HCT116 (cell line): ENCODE results near the gene KMT5C. TPM values are rescaled to one million over a fixed set of nuclear protein-coding genes. Genes with fewer than 3 reads are reported as not detected.

ENCODE experiments used
- ATAC-seq: fragments of 200-7000 bp; cut with Tn5 transposase; 2 replicates; pipeline ENCODE4 v1.9.1; 2020; ENCODE audit warnings: mild to moderate bottlenecking, moderate library complexity
- BruUV-seq: library from RNA; stranded (reverse); fragments of 400-500 nt; replicated peaks from 2 replicates; lab custom pipeline; 2021; lab: Mats Ljungman, UMichigan
- CTCF ChIA-PET: fragments of 300-600 bp; sonication (Branson Sonifier 250); formaldehyde crosslinking; loops from one replicate; lab custom pipeline; 2021; ENCODE audit warnings: antibody characterized with exemption; lab: Charles Lee
- POLR2A ChIA-PET: fragments of 300-600, 350-600 bp; sonication (Branson Sonifier 250); formaldehyde crosslinking; loops from one replicate; lab custom pipeline; 2021; ENCODE audit warnings: antibody characterized with exemption; lab: Charles Lee
- RAD21 ChIA-PET, 2 experiments: fragments of 300-600 bp; sonication (Branson Sonifier 250); formaldehyde crosslinking; loops; one replicate each; lab custom pipeline; 2023; ENCODE audit warnings: low total read pairs in 2 of 2; ENCODE audit not compliant: uncharacterized antibody in 2 of 2, unreplicated experiment in 2 of 2, low non-redundant PET in 1 of 2; lab: Charles Lee
- DNase-seq: peaks from one replicate; pipeline ENCODE4 v3.0.0-alpha.2; 2010; ENCODE audit warnings: low read depth, low spot score
- H2AFZ ChIP-seq: fragments of 200-600 bp; shearing (Covaris generic), sonication (generic); 2 replicates; pipeline ENCODE4 v1.6.1; 2017; ENCODE audit warnings: low read depth, mixed run types, mixed read lengths, antibody characterized with exemption, low read length; ENCODE audit not compliant: poor library complexity, severe bottlenecking
- H3K27ac ChIP-seq: 2 replicates; pipeline ENCODE4 v1.5.1; 2012; ENCODE audit warnings: low read depth, low read length
- H3K27me3 ChIP-seq: fragments of 200-600 bp; sonication (generic); 2 replicates; pipeline ENCODE4 v1.6.1; 2016; ENCODE audit warnings: mixed run types, low read length, mixed read lengths; ENCODE audit not compliant: insufficient read depth
- H3K36me3 ChIP-seq, 2 experiments: fragments of 200-500 bp in 1 of 2; fragments of 200-600 bp in 1 of 2; sonication (Bioruptor generic) in 1 of 2; sonication (generic) in 1 of 2; 2 replicates each; pipeline versions ENCODE4 v1.5.1 to v1.6.1; 2014 to 2016; ENCODE audit warnings: low read length in 2 of 2, inconsistent platforms in 1 of 2, mixed read lengths in 1 of 2, mixed run types in 1 of 2; ENCODE audit not compliant: insufficient read depth in 2 of 2, control insufficient read depth in 1 of 2
- H3K4me1 ChIP-seq, 2 experiments: fragments of 200-600 bp in 1 of 2; sonication (generic) in 1 of 2; 2 replicates each; pipeline versions ENCODE4 v1.5.1 to v1.6.1; 2012 to 2017; ENCODE audit warnings: low read length in 2 of 2, inconsistent platforms in 1 of 2, mild to moderate bottlenecking in 1 of 2, mixed read lengths in 1 of 2, mixed run types in 1 of 2, moderate library complexity in 1 of 2; ENCODE audit not compliant: insufficient read depth in 2 of 2, control insufficient read depth in 1 of 2
- H3K4me2 ChIP-seq: fragments of 200-600 bp; sonication (generic); 2 replicates; pipeline ENCODE4 v1.6.1; 2017; ENCODE audit warnings: mixed run types, low read length, mixed read lengths
- H3K4me3 ChIP-seq, 2 experiments: fragments of 200-600 bp in 1 of 2; sonication (generic) in 1 of 2; replicated peaks in 1 of 2; 2 replicates each; pipeline ENCODE4 v1.5.1; 2011 to 2016; ENCODE audit warnings: low read length in 2 of 2, control low read depth in 1 of 2, low read depth in 1 of 2, mild to moderate bottlenecking in 1 of 2, mixed read lengths in 1 of 2, mixed run types in 1 of 2
- H3K79me2 ChIP-seq: fragments of 200-600 bp; sonication (generic); 2 replicates; pipeline ENCODE4 v1.6.1; 2017; ENCODE audit warnings: mild to moderate bottlenecking, mixed run types, low read length, moderate library complexity, mixed read lengths; ENCODE audit not compliant: insufficient read depth
- H3K9ac ChIP-seq: fragments of 200-600 bp; sonication (generic); 2 replicates; pipeline ENCODE4 v1.6.1; 2016; ENCODE audit warnings: low read length, mixed read lengths
- H3K9me2 ChIP-seq: fragments of 200-600 bp; sonication (generic), shearing (Covaris generic); 2 replicates; pipeline ENCODE4 v1.6.1; 2017; ENCODE audit warnings: mixed run types, mild to moderate bottlenecking, moderate library complexity; ENCODE audit not compliant: insufficient read depth
- H3K9me3 ChIP-seq, 2 experiments: fragments of 200-500 bp in 1 of 2; fragments of 200-600 bp in 1 of 2; sonication (Bioruptor generic) in 1 of 2; sonication (generic) in 1 of 2; 2 replicates each; pipeline ENCODE4 v1.6.1; 2014 to 2017; ENCODE audit warnings: low read length in 2 of 2, mixed read lengths in 2 of 2, inconsistent platforms in 1 of 2, low read depth in 1 of 2, mild to moderate bottlenecking in 1 of 2, mixed run types in 1 of 2, moderate library complexity in 1 of 2; ENCODE audit not compliant: control insufficient read depth in 1 of 2, insufficient read depth in 1 of 2
- H4K20me1 ChIP-seq: fragments of 200-600 bp; sonication (generic), shearing (Covaris generic); 2 replicates; pipeline ENCODE4 v1.6.1; 2017; ENCODE audit warnings: mixed run types, mild to moderate bottlenecking, moderate library complexity; ENCODE audit not compliant: insufficient read depth
- ATF3 ChIP-seq: IDR thresholded peaks from 2 replicates; pipeline ENCODE4 v1.6.1; 2012
- CEBPB ChIP-seq: IDR thresholded peaks from 2 replicates; pipeline ENCODE4 v1.6.1; 2012; ENCODE audit warnings: low read depth
- JUND ChIP-seq: IDR thresholded peaks from 2 replicates; pipeline ENCODE4 v1.6.1; 2012
- POLR2A ChIP-seq: IDR thresholded peaks from 2 replicates; pipeline ENCODE4 v1.7.0; 2011; ENCODE audit warnings: borderline replicate concordance; ENCODE audit not compliant: insufficient read depth, insufficient read length; ENCODE audit errors: extremely low read depth
- POLR2AphosphoS5 ChIP-seq: IDR thresholded peaks from 2 replicates; pipeline ENCODE4 v1.6.1; 2011; ENCODE audit warnings: mild to moderate bottlenecking, low read depth, low read length, moderate library complexity
- SIN3A ChIP-seq: IDR thresholded peaks from 2 replicates; pipeline ENCODE4 v1.6.1; 2012; ENCODE audit warnings: low read depth
- ZFX ChIP-seq: fragments of 450-650 bp; IDR thresholded peaks from 2 replicates; pipeline ENCODE4 v1.6.1; 2017
- intact Hi-C: fragments of 100-400 bp; cut with micrococcal nuclease; formaldehyde crosslinking; loops from 2 replicates; pipeline ENCODE4 v1.10.0; 2022
- total RNA-seq: library from RNA; stranded (reverse); gene quantifications from one replicate; pipeline ENCODE4 v1.2.1, GENCODE V29; 2021; ENCODE audit not compliant: unreplicated experiment
- TF ChIP-seq, protein P1 (sequence below): IDR thresholded peaks from 2 replicates; pipeline ENCODE4 v1.6.1; 2012

The KMT5C gene
- total RNA-seq, 1 experiment from 2014 or later, result 27.5 TPM

DNA sequence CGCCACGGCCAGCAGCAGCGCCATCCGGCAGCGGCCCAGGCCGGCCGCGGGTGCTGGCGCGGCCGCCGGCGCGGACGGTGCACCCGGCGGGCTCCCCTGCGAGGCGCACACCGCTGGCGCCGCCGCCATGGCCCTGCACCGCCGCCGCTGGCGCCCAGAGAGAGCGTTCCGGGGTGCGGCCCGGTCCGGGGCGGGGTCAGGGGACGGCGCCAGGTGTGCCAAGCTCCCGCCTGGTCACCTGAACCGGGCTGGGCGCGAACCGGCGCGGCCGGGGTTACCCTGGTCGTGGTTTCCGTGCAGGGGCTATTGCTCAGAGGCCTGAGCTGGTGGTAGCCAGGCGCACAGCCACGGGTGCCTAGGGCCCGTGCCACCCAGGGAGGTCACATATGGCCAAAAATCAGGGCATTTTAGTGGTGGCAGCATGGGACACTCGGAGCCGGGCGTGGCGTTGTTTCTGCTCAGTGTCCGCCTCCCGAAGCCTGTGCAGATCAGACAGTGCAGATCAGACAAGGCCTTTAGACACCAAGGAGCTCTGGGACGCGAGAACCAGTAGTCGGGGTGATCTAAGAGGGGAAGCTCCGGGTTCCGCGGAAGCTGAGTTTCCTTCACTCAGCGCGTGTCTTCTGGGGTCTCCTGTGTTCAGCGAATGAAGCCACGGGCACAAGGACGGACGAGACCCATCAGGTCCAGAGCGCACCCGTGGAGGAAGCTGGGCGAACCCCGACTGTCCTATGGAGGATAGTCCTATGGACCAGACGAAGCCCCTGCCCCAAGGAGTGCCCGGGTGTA lies 44.6 kb downstream of the KMT5C start, which contains the start of gene TMEM238:
TMEM238 (minus strand) TSS at position 162 of the 789 bp plus-strand sequence; CDS start at position 129, 33 bp downstream.
- ATAC-seq, result peak; percentile 41
- CTCF ChIA-PET, result interaction anchor here (0.9 to 1.7 kb wide), 5 partner anchors 57 to 243 kb away, joined by 3 to 12 read pairs (median 3); no protein-coding TSS in a partner anchor
- peaks cover 6 to 56% of the 10 kb centered on the region in 2 experiments; a peak in 3 of 4 replicates for H3K4me1 ChIP-seq
- peaks cover 61% of the 10 kb centered on the region for H3K79me2 ChIP-seq
- peak within 1 kb of the TSS; percentile 99 for H3K4me2 ChIP-seq
- H3K9me3 ChIP-seq, result no peaks in the 10 kb centered on the region
- no peak within 1 kb of the TSS for H2AFZ ChIP-seq
- peak within 1 kb of the TSS; percentile 99 to 100 for H3K4me3 ChIP-seq
- BruUV-seq, result no TSS peak
- TF ChIP-seq POLR2A (no peak), JUND (no peak), POLR2AphosphoS5 (peak; percentile 45), SIN3A (peak; percentile 48; the same call in 1 of the 2 replicates), ATF3 (no peak), CEBPB (no peak), ZFX (peak; percentile 85)
- TF ChIP-seq, protein P1, sequence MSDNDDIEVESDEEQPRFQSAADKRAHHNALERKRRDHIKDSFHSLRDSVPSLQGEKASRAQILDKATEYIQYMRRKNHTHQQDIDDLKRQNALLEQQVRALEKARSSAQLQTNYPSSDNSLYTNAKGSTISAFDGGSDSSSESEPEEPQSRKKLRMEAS, result peak; percentile 60
- TF ChIP-seq, all 23 proteins: peak for 4
- no peak for DNase-seq
- intact Hi-C loops, result loop anchor here (2.0 to 5.0 kb wide), 2 partner anchors 46 to 82 kb away; partner anchors contain the start of gene KMT5C
- H3K27me3 ChIP-seq, result no peaks in the 10 kb centered on the region
- ChIA-PET RAD21 (interaction anchor here (0.6 to 1.2 kb wide), 3 partner anchors 45 to 125 kb away, joined by 4 to 11 read pairs (median 4); partner anchors contain the start of genes KMT5C (in 1 of the 2) and PPP6R1 (in 1 of the 2)), POLR2A (interaction anchor here (0.7 to 2.9 kb wide), 13 partner anchors 9 to 270 kb away, joined by 3 to 13 read pairs (median 5); partner anchors contain the start of genes HSPBP1, PPP6R1 and UBE2S)
- no peaks in the 10 kb centered on the region for H3K9me2 ChIP-seq
- H4K20me1 ChIP-seq, result peaks cover 29% of the 10 kb centered on the region; the same call in 1 of the 2 replicates
- peak within 1 kb of the TSS; percentile 99 for H3K27ac ChIP-seq
- H3K36me3 ChIP-seq, result peaks cover 17 to 34% of the 10 kb centered on the region in 2 experiments
- H3K9ac ChIP-seq, result peak within 1 kb of the TSS; percentile 94
